AG09319 (cell line): ENCODE data around the gene ARID1A.
A peak's percentile ranks its signal among the peaks of the same experiment; 100 is the strongest.

Experiments
- DNase-seq: peaks from one replicate; pipeline ENCODE4 v3.0.0-alpha.2; 2010; ENCODE audit warnings: low read depth; ENCODE audit errors: extremely low read depth
- CTCF ChIP-seq: IDR thresholded peaks from 2 replicates; pipeline ENCODE4 v1.5.1; 2011; ENCODE audit warnings: low read depth, mild to moderate bottlenecking, inconsistent platforms, low read length, moderate library complexity

ARID1A gene

GRCh38 chr1:26771285-26771642 lies 75.4 kb downstream of the ARID1A start:
- no peak for DNase-seq
- no peak for TF ChIP-seq CTCF

DNA sequence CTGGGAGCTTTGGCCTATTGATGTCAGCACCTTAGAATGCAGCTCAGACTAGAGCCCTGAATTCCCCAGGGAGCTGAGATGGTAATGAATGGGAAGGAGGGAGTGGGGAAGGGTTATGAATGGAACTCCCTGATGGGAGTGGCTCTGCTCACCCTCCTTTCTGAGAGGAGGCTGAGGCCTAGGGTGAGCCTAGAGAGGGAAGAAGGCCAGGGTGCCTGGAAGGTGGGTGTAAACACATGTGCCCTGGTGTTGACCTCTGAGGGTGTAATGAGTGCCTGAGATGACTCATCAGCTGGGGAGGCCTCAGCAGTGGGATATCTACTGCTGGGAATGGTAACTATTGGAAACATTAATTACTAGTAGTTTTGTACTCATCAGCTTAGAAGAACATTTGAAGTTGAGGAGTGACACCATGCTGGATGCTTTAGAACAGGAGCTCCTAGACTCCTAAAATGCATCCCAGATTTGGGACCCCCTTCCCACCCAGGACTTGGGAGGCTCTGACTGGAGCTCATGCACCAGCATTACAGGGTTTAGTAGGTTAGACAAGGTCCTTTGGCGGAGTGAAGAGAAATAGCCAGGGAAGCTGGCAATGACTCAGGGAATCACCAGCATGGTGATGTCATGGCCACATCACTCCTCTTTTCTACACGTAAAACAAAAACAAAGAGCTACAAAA lies 76.0 kb downstream of the ARID1A start:
- no peak for TF ChIP-seq CTCF
- peak; percentile 87 for DNase-seq

DNA sequence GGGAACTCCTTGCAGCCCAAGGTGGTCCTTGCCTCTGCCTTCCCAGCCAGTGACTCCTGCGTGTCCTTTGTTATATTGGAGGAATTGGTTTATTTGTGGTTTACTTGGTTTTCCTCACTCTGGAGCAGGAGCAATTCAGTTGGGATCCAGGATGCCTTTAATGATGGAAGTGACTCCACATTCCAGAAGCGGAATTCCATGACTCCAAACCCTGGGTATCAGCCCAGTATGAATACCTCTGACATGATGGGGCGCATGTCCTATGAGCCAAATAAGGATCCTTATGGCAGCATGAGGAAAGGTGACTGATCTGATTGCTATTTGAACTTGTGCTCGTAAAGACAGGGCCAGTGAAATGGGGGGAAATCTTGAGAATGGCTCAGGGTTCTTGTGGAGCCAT lies 76.9 kb downstream of the ARID1A start:
- no peak for TF ChIP-seq CTCF
- DNase-seq: peak; percentile 86

- no peak for TF ChIP-seq CTCF
- DNase-seq: no peak
Observed at GRCh38 chr1:26774462-26774861, 78.6 kb downstream of the ARID1A start.

DNA sequence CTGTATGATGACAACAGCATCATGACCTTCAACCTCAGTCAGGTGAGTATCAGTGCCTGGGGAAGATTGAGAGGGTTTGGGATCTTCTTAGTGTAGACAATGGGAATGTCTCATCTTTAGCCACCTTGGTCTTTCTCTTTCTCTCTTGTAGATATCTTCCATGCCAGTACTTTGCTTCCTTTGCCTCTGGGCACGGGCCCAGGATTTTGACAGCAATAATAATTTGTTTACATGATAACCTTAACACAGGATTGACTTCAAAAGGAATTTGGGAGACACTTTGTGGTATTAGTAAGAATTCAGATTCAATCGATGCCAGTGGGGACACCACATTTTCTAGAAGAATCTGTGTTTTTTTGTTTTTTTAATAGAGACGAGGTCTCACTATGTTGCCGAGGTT lies 79.9 kb downstream of the ARID1A start:
- no peak for DNase-seq
- no peak for TF ChIP-seq CTCF

DNA sequence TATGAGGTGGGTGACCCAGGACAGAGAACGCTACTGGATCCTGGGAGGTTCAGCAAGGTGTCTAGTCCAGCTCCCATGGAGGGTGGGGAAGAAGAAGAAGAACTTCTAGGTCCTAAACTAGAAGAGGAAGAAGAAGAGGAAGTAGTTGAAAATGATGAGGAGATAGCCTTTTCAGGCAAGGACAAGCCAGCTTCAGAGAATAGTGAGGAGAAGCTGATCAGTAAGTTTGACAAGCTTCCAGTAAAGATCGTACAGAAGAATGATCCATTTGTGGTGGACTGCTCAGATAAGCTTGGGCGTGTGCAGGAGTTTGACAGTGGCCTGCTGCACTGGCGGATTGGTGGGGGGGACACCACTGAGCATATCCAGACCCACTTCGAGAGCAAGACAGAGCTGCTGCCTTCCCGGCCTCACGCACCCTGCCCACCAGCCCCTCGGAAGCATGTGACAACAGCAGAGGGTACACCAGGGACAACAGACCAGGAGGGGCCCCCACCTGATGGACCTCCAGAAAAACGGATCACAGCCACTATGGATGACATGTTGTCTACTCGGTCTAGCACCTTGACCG lies 83.4 kb downstream of the ARID1A start:
- no peak for TF ChIP-seq CTCF
- no peak for DNase-seq

GRCh38 chr1:26780344-26780957 lies 84.6 kb downstream of the ARID1A start:
- TF ChIP-seq CTCF: no peak

More at GRCh38 chr1:26780344-26780957, 84.6 kb downstream of the ARID1A start:
- no peak for DNase-seq
